Omental fat pad (tissue), 4 donors: ENCODE data around the gene TAF11L6. TPM values are rescaled to one million over a fixed set of nuclear protein-coding genes. Genes with fewer than 3 reads are reported as not detected.
"Not testable (repeated sequence)": the region's sequence is repeated elsewhere in the genome, so short reads cannot be mapped to it uniquely, and the experiment has no call there.

Experiments used
- ATAC-seq: fragments of 150-250 bp; one replicate; pipeline ENCODE4 v1.9.1; 2016; ENCODE audit warnings: mild to moderate bottlenecking, moderate library complexity; ENCODE audit not compliant: low FRiP score
- DNase-seq: peaks from one replicate; pipeline ENCODE4 v3.0.0-alpha.2; 2019; ENCODE audit warnings: low spot score
- small RNA-seq: library from RNA; depleted of rRNA; stranded (forward); fragments of <200 nt; gene quantifications from one replicate; pipeline ENCODE3, GENCODE V24; 2016
- total RNA-seq, 4 donors: library from RNA; depleted of rRNA; stranded (reverse); fragments of >200 nt; gene quantifications; one replicate each; pipeline ENCODE4 v1.1.0, GENCODE V29; 2016
- TF ChIP-seq, protein P1 (sequence below), 3 donors: fragments of 450-650 bp; IDR thresholded peaks; one replicate each; pipeline ENCODE4 v1.5.1; 2016 to 2017; ENCODE audit warnings: antibody characterized with exemption in 3 of 3, mild to moderate bottlenecking in 3 of 3, moderate library complexity in 2 of 3

Gene TAF11L6
- total RNA-seq, 4 donors from 2014 or later: not detected

DNA sequence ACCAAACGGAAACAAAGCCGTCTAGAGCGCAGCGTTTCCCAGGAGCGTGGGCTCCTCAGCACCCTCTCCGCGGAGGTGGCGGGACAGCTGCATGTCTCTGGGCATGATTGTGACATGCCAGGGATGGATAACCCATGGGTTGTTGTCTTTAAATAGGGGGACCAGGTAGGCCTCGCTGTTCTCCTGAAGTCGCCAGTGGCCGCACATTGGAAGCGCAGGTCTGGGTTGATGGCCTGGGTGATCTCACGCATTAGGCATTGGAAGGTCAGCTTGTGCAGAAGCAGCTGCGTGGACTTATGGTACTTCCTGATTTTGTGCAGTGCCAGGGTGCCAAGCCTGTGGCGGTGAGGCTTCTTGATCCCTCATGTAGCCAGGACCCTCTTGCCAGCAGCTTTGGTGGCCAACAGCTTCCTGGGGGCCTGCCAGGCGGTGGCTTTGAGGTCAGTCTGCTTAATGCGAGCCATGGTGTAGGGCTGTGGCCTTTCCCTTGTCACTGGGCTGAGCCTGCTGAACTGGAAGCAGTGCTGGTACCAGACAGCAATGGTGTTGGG, 16.6 kb upstream of the TAF11L6 start:
- ATAC-seq (no peak), DNase-seq (no peak)
- TF ChIP-seq, protein P1, sequence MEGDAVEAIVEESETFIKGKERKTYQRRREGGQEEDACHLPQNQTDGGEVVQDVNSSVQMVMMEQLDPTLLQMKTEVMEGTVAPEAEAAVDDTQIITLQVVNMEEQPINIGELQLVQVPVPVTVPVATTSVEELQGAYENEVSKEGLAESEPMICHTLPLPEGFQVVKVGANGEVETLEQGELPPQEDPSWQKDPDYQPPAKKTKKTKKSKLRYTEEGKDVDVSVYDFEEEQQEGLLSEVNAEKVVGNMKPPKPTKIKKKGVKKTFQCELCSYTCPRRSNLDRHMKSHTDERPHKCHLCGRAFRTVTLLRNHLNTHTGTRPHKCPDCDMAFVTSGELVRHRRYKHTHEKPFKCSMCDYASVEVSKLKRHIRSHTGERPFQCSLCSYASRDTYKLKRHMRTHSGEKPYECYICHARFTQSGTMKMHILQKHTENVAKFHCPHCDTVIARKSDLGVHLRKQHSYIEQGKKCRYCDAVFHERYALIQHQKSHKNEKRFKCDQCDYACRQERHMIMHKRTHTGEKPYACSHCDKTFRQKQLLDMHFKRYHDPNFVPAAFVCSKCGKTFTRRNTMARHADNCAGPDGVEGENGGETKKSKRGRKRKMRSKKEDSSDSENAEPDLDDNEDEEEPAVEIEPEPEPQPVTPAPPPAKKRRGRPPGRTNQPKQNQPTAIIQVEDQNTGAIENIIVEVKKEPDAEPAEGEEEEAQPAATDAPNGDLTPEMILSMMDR (IDR thresholded peaks at IDR 0.05): no peak

- not testable (repeated sequence) for DNase-seq, ATAC-seq
Measured at GRCh38 chr5:17517526-17517925, 10.9 kb upstream of the TAF11L6 start.

GRCh38 chr5:17518067-17518466, 10.4 kb upstream of the TAF11L6 start, which contains the start of gene TAF11L3:
TAF11L3 (plus strand) TSS chr5:17518367.
- DNase-seq, ATAC-seq: not testable (repeated sequence)

- not testable (repeated sequence) for ATAC-seq, DNase-seq
Measured at GRCh38 chr5:17519508-17519907, 9.0 kb upstream of the TAF11L6 start.

- not testable (repeated sequence) for DNase-seq, ATAC-seq
Measured at GRCh38 chr5:17521501-17521900, 7.0 kb upstream of the TAF11L6 start, which contains the start of gene TAF11L4. TAF11L4 (plus strand) TSS chr5:17521801.

GRCh38 chr5:17524935-17525334, 3.5 kb upstream of the TAF11L6 start, which contains the start of gene TAF11L5:
TAF11L5 (plus strand) TSS chr5:17525235.
- not testable (repeated sequence) for DNase-seq, ATAC-seq

DNA sequence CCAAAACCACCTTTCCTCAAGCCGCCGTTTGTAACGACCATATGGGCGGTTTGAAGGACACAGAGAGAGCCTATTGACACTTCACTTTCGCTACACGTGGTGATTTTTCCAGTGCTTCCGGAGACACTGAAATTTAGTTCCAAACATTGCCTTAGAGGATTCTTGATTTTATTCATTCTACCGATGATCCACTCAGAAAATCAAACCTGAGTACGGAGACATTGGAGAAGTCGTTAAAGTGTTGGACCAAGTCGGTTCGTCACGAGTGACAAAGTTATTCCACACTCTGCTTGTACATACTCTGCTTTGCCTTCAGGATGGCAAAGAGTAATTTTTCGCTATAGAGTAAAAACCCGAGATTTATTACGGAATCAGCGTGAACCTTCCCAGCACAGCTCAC, 2.0 kb upstream of the TAF11L6 start:
- DNase-seq, ATAC-seq: not testable (repeated sequence)

Small RNA genes lying within 50 kb of the gene (small RNA-seq; reads per million reads assigned to genes)
- not detected for gene AC106774.3

Other genes with a start within 250 kb of the TAF11L6 start
- gene TAF11L2, start 30.4 kb upstream of the TAF11L6 start, total RNA-seq: not detected
- not detected for gene TAF11L3, start 10.3 kb upstream of the TAF11L6 start, total RNA-seq
- gene TAF11L4, start 6.9 kb upstream of the TAF11L6 start, total RNA-seq: not detected
- not detected for gene TAF11L5, start 3.4 kb upstream of the TAF11L6 start, total RNA-seq
- gene TAF11L7, start 57.1 kb downstream of the TAF11L6 start, total RNA-seq: not detected
- not detected for gene TAF11L8, start 62.3 kb downstream of the TAF11L6 start, total RNA-seq
- not detected for gene TAF11L9, start 65.7 kb downstream of the TAF11L6 start, total RNA-seq
- not detected for gene TAF11L10, start 69.2 kb downstream of the TAF11L6 start, total RNA-seq
- not detected for gene TAF11L11, start 75.5 kb downstream of the TAF11L6 start, total RNA-seq
- not detected for gene TAF11L12, start 81.7 kb downstream of the TAF11L6 start, total RNA-seq
- not detected for gene TAF11L13, start 103.4 kb downstream of the TAF11L6 start, total RNA-seq
- gene TAF11L14, start 105.8 kb downstream of the TAF11L6 start, total RNA-seq: not detected